ENCODE data around the gene SARM1.

The SARM1 gene

GRCh38 chr17:28368915-28369683 lies 2.4 kb upstream of the SARM1 start:
- DNase-seq (ENCODE audit: low read depth, low spot score): no peak

DNA sequence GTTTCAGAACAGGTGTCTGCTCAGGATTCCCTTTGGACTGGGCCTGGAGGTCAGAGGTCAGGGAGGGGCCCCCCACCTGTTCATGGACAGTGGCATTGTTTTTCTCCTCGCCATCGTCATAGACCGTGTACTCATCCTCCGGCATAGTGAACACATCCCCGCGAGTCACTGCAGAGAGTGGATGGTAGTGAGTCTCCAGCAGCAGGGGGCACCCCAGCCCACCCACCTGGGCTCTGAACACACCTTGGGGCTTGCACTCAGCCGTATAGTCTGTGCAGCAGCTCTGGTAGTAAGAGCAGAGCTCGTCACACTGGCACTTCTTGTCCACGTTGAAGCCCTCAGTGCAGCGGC lies 1.8 kb upstream of the SARM1 start:
- no peak for DNase-seq (ENCODE audit: low read depth, low spot score)

GRCh38 chr17:28370035-28370743 lies 1.3 kb upstream of the SARM1 start, which contains the start of gene VTN:
Gene VTN, minus strand, starts transcription at chr17:28370307. Its CDS starts 104 bp downstream, at chr17:28370203.
- DNase-seq (ENCODE audit: low read depth, low spot score): no peak

GRCh38 chr17:28370744-28371103 lies 770 bp upstream of the SARM1 start:
- DNase-seq (ENCODE audit: low read depth, low spot score): no peak

DNA sequence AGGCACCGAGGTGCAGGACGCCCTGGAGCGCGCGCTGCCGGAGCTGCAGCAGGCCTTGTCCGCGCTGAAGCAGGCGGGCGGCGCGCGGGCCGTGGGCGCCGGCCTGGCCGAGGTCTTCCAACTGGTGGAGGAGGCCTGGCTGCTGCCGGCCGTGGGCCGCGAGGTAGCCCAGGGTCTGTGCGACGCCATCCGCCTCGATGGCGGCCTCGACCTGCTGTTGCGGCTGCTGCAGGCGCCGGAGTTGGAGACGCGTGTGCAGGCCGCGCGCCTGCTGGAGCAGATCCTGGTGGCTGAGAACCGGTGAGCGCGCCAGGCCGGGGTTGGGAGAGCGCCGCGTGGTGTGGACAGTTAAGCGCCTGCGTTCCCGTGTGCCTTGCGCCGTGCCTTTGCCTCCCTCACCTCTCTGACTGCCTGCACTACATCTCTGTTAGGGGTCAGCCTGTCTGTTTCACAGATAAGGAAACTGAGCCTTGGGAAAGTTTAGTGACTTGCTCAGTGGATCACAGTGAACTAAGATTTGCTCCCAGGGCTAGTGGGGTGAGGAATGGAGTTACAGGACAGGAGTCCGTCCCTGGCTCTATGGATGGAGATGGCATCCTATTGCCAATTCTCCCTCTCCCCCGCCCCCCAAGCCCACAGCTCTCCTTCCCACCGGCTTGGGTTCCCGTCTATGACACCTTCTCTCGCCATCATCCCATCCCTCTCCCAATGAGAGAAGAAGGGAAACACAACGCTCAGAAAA lies 880 bp downstream of the SARM1 start:
- DNase-seq (ENCODE audit: low read depth, low spot score): no peak

GRCh38 chr17:28372945-28373274 lies 1.4 kb downstream of the SARM1 start:
- DNase-seq (ENCODE audit: low read depth, low spot score): no peak

DNA sequence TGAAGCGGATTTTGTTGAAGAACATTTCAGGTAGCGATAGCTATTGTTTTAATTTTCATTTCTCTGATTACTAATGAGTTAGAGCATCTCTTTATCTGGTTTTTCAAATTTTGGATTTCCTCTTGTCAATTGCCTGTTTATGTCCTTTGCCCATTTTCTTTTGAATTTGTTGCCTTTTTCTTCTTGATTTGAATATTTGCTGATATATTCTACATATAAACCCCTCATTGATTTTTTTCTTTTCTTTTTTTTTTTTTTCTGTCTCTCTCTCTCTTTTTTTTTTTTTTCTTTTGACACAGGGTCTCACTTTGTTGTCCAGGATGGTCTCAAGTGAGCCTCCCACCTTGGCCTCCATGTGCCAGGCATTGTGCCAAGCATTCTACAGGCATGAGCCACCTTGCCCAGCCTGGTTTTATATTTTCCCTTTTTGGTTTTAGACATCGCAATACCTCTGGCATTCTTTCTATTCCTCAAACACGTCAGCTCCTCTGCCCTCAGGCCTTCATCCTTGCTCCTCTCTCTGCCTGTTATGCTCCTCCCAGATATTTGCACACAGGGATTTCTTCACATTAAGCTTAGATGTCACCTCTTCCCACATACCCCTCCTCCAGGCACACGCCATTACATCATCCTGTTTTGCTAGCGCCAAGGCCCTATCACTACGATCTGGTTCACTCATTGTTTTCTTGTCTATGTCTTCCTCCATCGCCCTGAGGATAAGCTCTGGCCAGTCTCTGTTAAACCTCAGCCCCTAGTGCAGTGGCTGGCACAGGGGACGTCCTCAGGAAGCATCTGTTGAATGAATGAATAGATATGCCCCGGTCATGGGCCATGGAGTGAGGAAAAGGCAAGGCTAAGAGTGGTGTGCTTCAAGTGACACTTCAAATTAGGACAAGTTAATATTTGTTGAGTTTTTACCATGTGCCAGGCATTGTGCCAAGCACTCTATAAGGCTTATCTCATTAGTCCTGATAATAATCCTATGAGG lies 8.6 kb downstream of the SARM1 start:
- no peak for DNase-seq (ENCODE audit: low read depth, low spot score)

DNA sequence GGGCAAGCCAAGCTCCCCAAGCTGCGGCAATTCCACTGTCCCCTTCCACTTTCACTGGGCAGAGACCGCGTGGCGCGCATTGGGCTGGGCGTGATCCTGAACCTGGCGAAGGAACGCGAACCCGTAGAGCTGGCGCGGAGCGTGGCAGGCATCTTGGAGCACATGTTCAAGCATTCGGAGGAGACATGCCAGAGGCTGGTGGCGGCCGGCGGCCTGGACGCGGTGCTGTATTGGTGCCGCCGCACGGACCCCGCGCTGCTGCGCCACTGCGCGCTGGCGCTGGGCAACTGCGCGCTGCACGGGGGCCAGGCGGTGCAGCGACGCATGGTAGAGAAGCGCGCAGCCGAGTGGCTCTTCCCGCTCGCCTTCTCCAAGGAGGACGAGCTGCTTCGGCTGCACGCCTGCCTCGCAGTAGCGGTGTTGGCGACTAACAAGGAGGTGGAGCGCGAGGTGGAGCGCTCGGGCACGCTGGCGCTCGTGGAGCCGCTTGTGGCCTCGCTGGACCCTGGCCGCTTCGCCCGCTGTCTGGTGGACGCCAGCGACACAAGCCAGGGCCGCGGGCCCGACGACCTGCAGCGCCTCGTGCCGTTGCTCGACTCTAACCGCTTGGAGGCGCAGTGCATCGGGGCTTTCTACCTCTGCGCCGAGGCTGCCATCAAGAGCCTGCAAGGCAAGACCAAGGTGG lies 9.8 kb downstream of the SARM1 start:
- DNase-seq (ENCODE audit: low read depth, low spot score): no peak

DNA sequence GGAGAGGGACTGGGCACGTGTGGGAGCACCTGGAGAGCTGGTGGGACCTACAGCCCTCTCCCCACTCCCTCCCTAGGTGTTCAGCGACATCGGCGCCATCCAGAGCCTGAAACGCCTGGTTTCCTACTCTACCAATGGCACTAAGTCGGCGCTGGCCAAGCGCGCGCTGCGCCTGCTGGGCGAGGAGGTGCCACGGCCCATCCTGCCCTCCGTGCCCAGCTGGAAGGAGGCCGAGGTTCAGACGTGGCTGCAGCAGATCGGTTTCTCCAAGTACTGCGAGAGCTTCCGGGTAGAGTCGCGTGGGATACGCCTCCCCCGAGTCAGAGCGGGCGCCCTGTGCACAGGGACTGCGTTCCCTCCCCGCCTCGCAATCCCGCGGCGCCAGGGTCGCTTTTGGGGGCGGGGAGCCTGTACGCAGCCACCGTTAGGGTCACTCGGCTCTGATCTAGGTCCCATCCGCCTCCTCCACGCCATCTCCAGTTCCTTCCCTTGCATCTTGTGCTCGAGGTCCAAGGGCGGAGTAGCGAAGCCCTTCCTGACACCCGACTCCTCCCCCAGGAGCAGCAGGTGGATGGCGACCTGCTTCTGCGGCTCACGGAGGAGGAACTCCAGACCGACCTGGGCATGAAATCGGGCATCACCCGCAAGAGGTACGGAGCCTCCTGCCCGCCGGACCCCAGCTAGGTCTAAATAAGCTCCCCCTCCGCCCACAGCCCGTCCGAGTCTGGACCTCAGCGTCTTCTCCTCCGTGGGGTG lies 13.0 kb downstream of the SARM1 start:
- DNase-seq (ENCODE audit: low read depth, low spot score): no peak

- DNase-seq (ENCODE audit: low read depth, low spot score): no peak
Measured at GRCh38 chr17:28385037-28385400, 13.5 kb downstream of the SARM1 start.

GRCh38 chr17:28385406-28385805 lies 13.9 kb downstream of the SARM1 start:
- DNase-seq (ENCODE audit: low read depth, low spot score): no peak

- DNase-seq (ENCODE audit: low read depth, low spot score): no peak
Measured at GRCh38 chr17:28386391-28386790, 14.9 kb downstream of the SARM1 start.

DNA sequence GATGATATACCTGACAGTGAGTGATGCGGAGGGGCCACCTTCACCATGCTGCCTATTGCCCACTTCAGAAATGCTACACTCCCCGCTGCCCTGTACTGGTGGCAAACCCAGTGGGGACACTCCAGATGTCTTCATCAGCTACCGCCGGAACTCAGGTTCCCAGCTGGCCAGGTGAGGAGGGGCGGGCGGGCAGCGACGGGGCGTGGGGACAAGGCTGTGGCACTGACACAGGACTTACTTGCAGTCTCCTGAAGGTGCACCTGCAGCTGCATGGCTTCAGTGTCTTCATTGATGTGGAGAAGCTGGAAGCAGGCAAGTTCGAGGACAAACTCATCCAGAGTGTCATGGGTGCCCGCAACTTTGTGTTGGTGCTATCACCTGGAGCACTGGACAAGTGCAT lies 16.6 kb downstream of the SARM1 start:
- DNase-seq (ENCODE audit: low read depth, low spot score): no peak

GRCh38 chr17:28390141-28390540 lies 18.6 kb downstream of the SARM1 start:
- DNase-seq (ENCODE audit: low read depth, low spot score): no peak

GRCh38 chr17:28390563-28390962 lies 19.1 kb downstream of the SARM1 start:
- DNase-seq (ENCODE audit: low read depth, low spot score): no peak

DNA sequence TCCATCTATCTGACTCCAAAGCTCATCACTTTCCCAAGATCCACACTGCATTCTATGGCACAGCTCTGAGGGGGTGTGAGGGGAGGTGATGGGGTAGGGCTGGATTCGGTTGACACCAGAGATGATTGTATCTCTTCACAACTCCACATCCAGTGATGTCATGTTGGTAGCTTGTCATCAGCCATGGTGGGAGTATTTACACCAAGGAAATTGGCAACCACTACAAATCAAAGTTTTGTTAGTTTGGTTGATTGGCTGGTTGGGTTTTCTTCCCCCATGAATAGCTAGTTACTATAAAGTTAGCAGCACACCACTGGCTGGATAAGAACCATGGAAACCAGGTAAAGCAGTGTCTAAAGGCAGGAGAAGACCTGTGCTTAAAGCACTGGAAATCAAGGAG lies 19.5 kb downstream of the SARM1 start:
- no peak for DNase-seq (ENCODE audit: low read depth, low spot score)

- no peak for DNase-seq (ENCODE audit: low read depth, low spot score)
Measured at GRCh38 chr17:28391401-28391800, 19.9 kb downstream of the SARM1 start.

DNA sequence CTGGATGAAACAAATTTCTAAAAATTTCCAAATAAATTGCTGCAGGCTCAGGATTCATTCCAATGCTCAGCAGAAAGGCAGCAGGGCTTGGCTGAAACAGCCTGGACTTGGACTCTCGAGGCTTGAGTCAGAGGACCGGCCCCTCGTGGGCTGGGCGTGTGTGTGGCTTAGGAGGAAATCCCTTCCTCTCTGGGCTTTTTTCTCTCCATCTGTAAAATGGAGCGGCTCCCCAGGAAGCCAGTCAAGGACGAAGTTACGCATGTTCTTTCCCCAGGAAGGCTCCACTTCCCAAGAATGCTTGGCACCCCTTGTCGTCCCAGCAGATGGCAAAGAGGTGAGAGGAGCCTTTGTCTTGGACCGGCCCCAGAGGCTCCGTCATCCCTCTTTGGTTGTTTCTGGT lies 21.0 kb downstream of the SARM1 start:
- DNase-seq (ENCODE audit: low read depth, low spot score): no peak

- DNase-seq (ENCODE audit: low read depth, low spot score): no peak
Measured at GRCh38 chr17:28394337-28395116, 23.0 kb downstream of the SARM1 start.

DNA sequence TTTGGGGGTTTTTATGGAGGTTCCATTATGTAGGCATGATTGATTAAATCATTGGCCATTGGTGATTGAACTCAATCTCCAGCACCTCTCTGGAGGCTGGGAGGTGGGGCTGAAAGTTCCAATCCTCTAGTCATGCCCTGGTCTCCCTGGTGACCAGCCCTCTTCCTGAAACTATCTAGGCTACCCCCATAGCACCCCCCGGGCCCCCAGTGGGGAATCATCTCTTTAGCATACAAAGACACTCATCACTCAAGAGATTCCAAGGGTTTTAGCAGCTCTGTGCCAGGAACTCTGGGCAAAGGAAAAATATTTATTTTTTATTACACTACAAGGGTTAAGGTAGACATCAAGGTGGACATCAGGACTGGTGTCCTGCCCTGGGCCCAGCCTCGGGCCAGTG lies 23.9 kb downstream of the SARM1 start:
- no peak for DNase-seq (ENCODE audit: low read depth, low spot score)

All from smooth muscle cell of the brain vasculature (primary cell).